ENCODE results near the gene RBP3. TPM values are rescaled to one million over a fixed set of nuclear protein-coding genes. Genes with fewer than 3 reads are reported as not detected.

Gene RBP3
- total RNA-seq, 1 donor from 2014 or later: not detected

DNA sequence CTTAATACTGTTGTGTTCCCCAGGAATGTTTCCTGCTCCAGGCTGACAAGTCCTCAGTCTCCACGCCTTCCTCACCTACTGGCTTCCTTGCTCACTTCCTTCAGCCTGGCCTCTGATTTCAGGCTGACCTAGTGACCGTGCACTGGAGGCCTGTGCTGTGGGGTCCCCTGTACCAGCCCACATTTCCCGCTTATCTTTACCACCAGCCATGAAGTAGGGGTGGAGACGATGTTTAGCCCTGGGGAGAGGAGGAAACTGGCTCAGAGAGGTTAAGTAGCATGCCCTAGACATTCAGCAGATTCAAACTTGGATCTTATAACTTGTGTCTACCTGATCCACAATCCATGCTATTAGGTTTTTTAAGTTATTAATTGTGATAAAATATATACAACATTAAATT is 40.7 kb downstream of the RBP3 start:
- Mint-ChIP-seq H3K4me1 (peaks cover 4% of the 10 kb centered on the region), H3K27ac (no peak overlapping the region), H3K4me3 (no peak overlapping the region), H3K27me3 (ENCODE audit: insufficient read depth, low read depth) (no peaks in the 10 kb centered on the region), H3K36me3 (no peaks in the 10 kb centered on the region), H3K9me3 (peaks cover 8% of the 10 kb centered on the region)
- no peak overlapping the region for H3K4me3 ChIP-seq
- no peak overlapping the region for H2AFZ ChIP-seq (replicated peaks)
- TF ChIP-seq EZH2 (IDR thresholded peaks at IDR 0.05) (no peak), CTCF (IDR thresholded peaks at IDR 0.05) (no peak), EZH2phosphoT487 (IDR thresholded peaks at IDR 0.05) (no peak)
- H3K27ac ChIP-seq: no peak overlapping the region
- H3K9ac ChIP-seq: no peak overlapping the region
- no peaks in the 10 kb centered on the region for H3K9me3 ChIP-seq (ENCODE audit: low read depth)
- H3K27me3 ChIP-seq: peaks cover 25% of the 10 kb centered on the region
- H3K36me3 ChIP-seq: no peaks in the 10 kb centered on the region
- no peaks in the 10 kb centered on the region for H4K20me1 ChIP-seq (ENCODE audit: low read depth)
- H3K4me1 ChIP-seq: peaks cover 4% of the 10 kb centered on the region
- no peaks in the 10 kb centered on the region for H3K79me2 ChIP-seq (ENCODE audit: low read depth)
- no peak for DNase-seq (ENCODE audit: low spot score)
- H3F3A ChIP-seq (ENCODE audit: low read depth): peaks cover 7% of the 10 kb centered on the region
- no peak overlapping the region for H3K4me2 ChIP-seq

DNA sequence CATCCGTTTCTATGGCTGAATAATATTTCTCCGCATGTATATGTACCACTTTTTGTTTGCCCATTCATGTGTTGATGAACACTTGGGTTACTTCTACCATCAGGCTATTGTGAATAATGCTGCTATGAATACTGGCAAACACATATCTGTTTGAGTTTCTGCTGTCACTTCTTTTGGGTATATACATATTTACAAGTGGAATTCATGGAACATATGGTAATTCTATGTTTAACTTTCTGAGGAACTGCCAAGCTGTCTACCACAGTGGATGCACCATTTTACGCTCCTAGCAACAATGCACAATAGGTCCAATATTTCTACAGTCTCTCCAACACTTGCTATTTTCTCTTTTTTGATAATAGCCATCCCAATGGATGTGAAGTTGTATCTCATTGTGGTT is 41.5 kb downstream of the RBP3 start:
- no peak overlapping the region for H3K4me3 ChIP-seq
- no peaks in the 10 kb centered on the region for H4K20me1 ChIP-seq (ENCODE audit: low read depth)
- no peak for TF ChIP-seq CTCF (IDR thresholded peaks at IDR 0.05)
- no peak for TF ChIP-seq EZH2 (IDR thresholded peaks at IDR 0.05)
- no peak for TF ChIP-seq EZH2phosphoT487 (IDR thresholded peaks at IDR 0.05)
- no peaks in the 10 kb centered on the region for H3K36me3 ChIP-seq
- no peaks in the 10 kb centered on the region for H3K79me2 ChIP-seq (ENCODE audit: low read depth)
- H3K4me2 ChIP-seq: no peak overlapping the region
- Mint-ChIP-seq H3K4me3 (no peak overlapping the region), H3K27ac (no peak overlapping the region), H3K4me1 (peaks cover 3% of the 10 kb centered on the region), H3K36me3 (no peaks in the 10 kb centered on the region), H3K27me3 (ENCODE audit: insufficient read depth, low read depth) (no peaks in the 10 kb centered on the region), H3K9me3 (peaks cover 8% of the 10 kb centered on the region)
- peaks cover 4% of the 10 kb centered on the region for H3K4me1 ChIP-seq
- H3K27ac ChIP-seq: no peak overlapping the region
- H3F3A ChIP-seq (ENCODE audit: low read depth): peaks cover 5% of the 10 kb centered on the region
- H3K9me3 ChIP-seq (ENCODE audit: low read depth): no peaks in the 10 kb centered on the region
- H3K9ac ChIP-seq: no peak overlapping the region
- peaks cover 18% of the 10 kb centered on the region for H3K27me3 ChIP-seq
- DNase-seq (ENCODE audit: low spot score): no peak
- no peak overlapping the region for H2AFZ ChIP-seq (replicated peaks)

DNA sequence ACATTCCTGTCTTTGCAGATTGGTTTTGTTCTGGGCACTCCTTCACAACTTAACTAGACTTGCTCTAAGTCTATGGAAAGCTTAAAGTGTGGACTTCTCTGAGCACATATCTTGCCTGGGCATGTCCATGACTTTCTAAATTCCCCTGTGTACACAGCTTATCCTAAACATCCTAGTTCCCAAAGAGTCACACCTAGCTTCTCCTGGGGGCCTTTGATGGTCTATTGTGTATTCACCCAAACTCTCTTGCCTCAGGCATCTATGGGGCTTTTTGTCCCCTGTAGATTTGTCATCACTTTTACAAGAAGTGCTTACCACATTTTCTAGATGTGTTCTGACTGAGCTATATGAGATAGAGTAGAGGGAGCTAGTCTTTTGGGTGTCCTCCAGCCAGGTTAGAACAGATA is 48.2 kb downstream of the RBP3 start:
- no peaks in the 10 kb centered on the region for H3K36me3 ChIP-seq
- no peaks in the 10 kb centered on the region for H3K27me3 ChIP-seq
- peak overlapping the region; percentile 57 for H2AFZ ChIP-seq (replicated peaks)
- H4K20me1 ChIP-seq (ENCODE audit: low read depth): no peaks in the 10 kb centered on the region
- no peaks in the 10 kb centered on the region for H3K4me1 ChIP-seq
- no peak for DNase-seq (ENCODE audit: low spot score)
- no peak for TF ChIP-seq CTCF (IDR thresholded peaks at IDR 0.05)
- no peak for TF ChIP-seq EZH2 (IDR thresholded peaks at IDR 0.05)
- no peak for TF ChIP-seq EZH2phosphoT487 (IDR thresholded peaks at IDR 0.05)
- no peak overlapping the region for H3K4me3 ChIP-seq
- Mint-ChIP-seq H3K27me3 (ENCODE audit: insufficient read depth, low read depth) (no peaks in the 10 kb centered on the region), H3K27ac (no peak overlapping the region), H3K4me1 (peaks cover 4% of the 10 kb centered on the region), H3K9me3 (no peaks in the 10 kb centered on the region), H3K36me3 (no peaks in the 10 kb centered on the region), H3K4me3 (no peak overlapping the region)
- no peak overlapping the region for H3K9ac ChIP-seq
- H3F3A ChIP-seq (ENCODE audit: low read depth): no peaks in the 10 kb centered on the region
- H3K27ac ChIP-seq: no peak overlapping the region
- no peaks in the 10 kb centered on the region for H3K79me2 ChIP-seq (ENCODE audit: low read depth)
- no peak overlapping the region for H3K4me2 ChIP-seq
- H3K9me3 ChIP-seq (ENCODE audit: low read depth): no peaks in the 10 kb centered on the region
